Activated CD4-positive, CD25-positive, alpha-beta regulatory T cell (primary cell): ENCODE results near the gene PCDHGA4.
"Not testable (repeated sequence)": the region's sequence is repeated elsewhere in the genome, so short reads cannot be mapped to it uniquely, and the experiment has no call there.

Source experiments
- DNase-seq, 4 experiments: peaks; one replicate each; lab custom pipeline; 2025; lab: John Stamatoyannopoulos, UW

The PCDHGA4 gene

GRCh38 chr5:141349917-141350619 lies 4.8 kb upstream of the PCDHGA4 start, which contains the start of gene PCDHGB1:
TSS of gene PCDHGB1 (plus strand) at chr5:141350099. CDS start at chr5:141350261, 162 bp downstream.
- DNase-seq, result no peak

GRCh38 chr5:141351591-141351990 lies 3.2 kb upstream of the PCDHGA4 start:
- DNase-seq, result no peak

GRCh38 chr5:141355641-141356040 lies 820 bp downstream of the PCDHGA4 start:
- no peak for DNase-seq

GRCh38 chr5:141356133-141356532 lies 1.3 kb downstream of the PCDHGA4 start:
- no peak for DNase-seq

- DNase-seq, result no peak
These were observed 2.1 kb downstream of the PCDHGA4 start for GRCh38 chr5:141356950-141357349.

GRCh38 chr5:141359790-141360426 lies 5.1 kb downstream of the PCDHGA4 start, which contains the start of gene PCDHGB2:
TSS of gene PCDHGB2 (plus strand) at chr5:141359994. CDS start at chr5:141360136, 142 bp downstream.
- no peak for DNase-seq

- no peak for DNase-seq
These were observed 5.9 kb downstream of the PCDHGA4 start for GRCh38 chr5:141360685-141361084.

- DNase-seq, result no peak
These were observed 7.9 kb downstream of the PCDHGA4 start for GRCh38 chr5:141362719-141363118.

GRCh38 chr5:141363952-141364660 lies 9.3 kb downstream of the PCDHGA4 start, which contains the start of gene PCDHGA5:
TSS of gene PCDHGA5 (plus strand) at chr5:141364162. CDS start at chr5:141364331, 169 bp downstream.
- no peak for DNase-seq

- no peak for DNase-seq
These were observed 11.4 kb downstream of the PCDHGA4 start for GRCh38 chr5:141366016-141366896.

- no peak for DNase-seq
These were observed 15.4 kb downstream of the PCDHGA4 start, which contains the start of gene PCDHGB3 for GRCh38 chr5:141369994-141370848. TSS of gene PCDHGB3 (plus strand) at chr5:141370242. CDS start at chr5:141370395, 153 bp downstream.

GRCh38 chr5:141371572-141372475 lies 17.0 kb downstream of the PCDHGA4 start:
- DNase-seq, result no peak

GRCh38 chr5:141373673-141374317 lies 19.0 kb downstream of the PCDHGA4 start, which contains the start of gene PCDHGA6:
TSS of gene PCDHGA6 (plus strand) at chr5:141373891. CDS start at chr5:141374084, 193 bp downstream.
- DNase-seq, result no peak

- no peak for DNase-seq
These were observed 19.8 kb downstream of the PCDHGA4 start for GRCh38 chr5:141374627-141375026.

GRCh38 chr5:141375444-141376155 lies 20.8 kb downstream of the PCDHGA4 start:
- DNase-seq, result not testable (repeated sequence)

- DNase-seq, result no peak
These were observed 27.9 kb downstream of the PCDHGA4 start, which contains the start of gene PCDHGA7 for GRCh38 chr5:141382469-141383294. TSS of gene PCDHGA7 (plus strand) at chr5:141382742. CDS start at chr5:141382900, 158 bp downstream.

GRCh38 chr5:141383345-141383744 lies 28.5 kb downstream of the PCDHGA4 start:
- DNase-seq, result no peak
